HCT116 (cell line): Measurements from ENCODE around the gene LRP2. TPM values are rescaled to one million over a fixed set of nuclear protein-coding genes. Genes with fewer than 3 reads are reported as not detected.
"Not testable (repeated sequence)": the region's sequence is repeated elsewhere in the genome, so short reads cannot be mapped to it uniquely, and the experiment has no call there.

ENCODE experiments used
- ATAC-seq: fragments of 200-7000 bp; cut with Tn5 transposase; 2 replicates; pipeline ENCODE4 v1.9.1; 2020; ENCODE audit warnings: mild to moderate bottlenecking, moderate library complexity
- BruUV-seq: library from RNA; stranded (reverse); fragments of 400-500 nt; replicated peaks from 2 replicates; lab custom pipeline; 2021; lab: Mats Ljungman, UMichigan
- CTCF ChIA-PET: fragments of 300-600 bp; sonication (Branson Sonifier 250); formaldehyde crosslinking; loops from one replicate; lab custom pipeline; 2021; ENCODE audit warnings: antibody characterized with exemption; lab: Charles Lee
- POLR2A ChIA-PET: fragments of 300-600, 350-600 bp; sonication (Branson Sonifier 250); formaldehyde crosslinking; loops from one replicate; lab custom pipeline; 2021; ENCODE audit warnings: antibody characterized with exemption; lab: Charles Lee
- RAD21 ChIA-PET, 2 experiments: fragments of 300-600 bp; sonication (Branson Sonifier 250); formaldehyde crosslinking; loops; one replicate each; lab custom pipeline; 2023; ENCODE audit warnings: low total read pairs in 2 of 2; ENCODE audit not compliant: uncharacterized antibody in 2 of 2, unreplicated experiment in 2 of 2, low non-redundant PET in 1 of 2; lab: Charles Lee
- DNase-seq: peaks from one replicate; pipeline ENCODE4 v3.0.0-alpha.2; 2010; ENCODE audit warnings: low read depth, low spot score
- H2AFZ ChIP-seq: fragments of 200-600 bp; shearing (Covaris generic), sonication (generic); 2 replicates; pipeline ENCODE4 v1.6.1; 2017; ENCODE audit warnings: low read depth, mixed run types, mixed read lengths, antibody characterized with exemption, low read length; ENCODE audit not compliant: poor library complexity, severe bottlenecking
- H3K27ac ChIP-seq: 2 replicates; pipeline ENCODE4 v1.5.1; 2012; ENCODE audit warnings: low read depth, low read length
- H3K27me3 ChIP-seq: fragments of 200-600 bp; sonication (generic); 2 replicates; pipeline ENCODE4 v1.6.1; 2016; ENCODE audit warnings: mixed run types, low read length, mixed read lengths; ENCODE audit not compliant: insufficient read depth
- H3K36me3 ChIP-seq, 2 experiments: fragments of 200-500 bp in 1 of 2; fragments of 200-600 bp in 1 of 2; sonication (Bioruptor generic) in 1 of 2; sonication (generic) in 1 of 2; 2 replicates each; pipeline versions ENCODE4 v1.5.1 to v1.6.1; 2014 to 2016; ENCODE audit warnings: low read length in 2 of 2, inconsistent platforms in 1 of 2, mixed read lengths in 1 of 2, mixed run types in 1 of 2; ENCODE audit not compliant: insufficient read depth in 2 of 2, control insufficient read depth in 1 of 2
- H3K4me1 ChIP-seq, 2 experiments: fragments of 200-600 bp in 1 of 2; sonication (generic) in 1 of 2; 2 replicates each; pipeline versions ENCODE4 v1.5.1 to v1.6.1; 2012 to 2017; ENCODE audit warnings: low read length in 2 of 2, inconsistent platforms in 1 of 2, mild to moderate bottlenecking in 1 of 2, mixed read lengths in 1 of 2, mixed run types in 1 of 2, moderate library complexity in 1 of 2; ENCODE audit not compliant: insufficient read depth in 2 of 2, control insufficient read depth in 1 of 2
- H3K4me2 ChIP-seq: fragments of 200-600 bp; sonication (generic); 2 replicates; pipeline ENCODE4 v1.6.1; 2017; ENCODE audit warnings: mixed run types, low read length, mixed read lengths
- H3K4me3 ChIP-seq, 2 experiments: fragments of 200-600 bp in 1 of 2; sonication (generic) in 1 of 2; replicated peaks in 1 of 2; 2 replicates each; pipeline ENCODE4 v1.5.1; 2011 to 2016; ENCODE audit warnings: low read length in 2 of 2, control low read depth in 1 of 2, low read depth in 1 of 2, mild to moderate bottlenecking in 1 of 2, mixed read lengths in 1 of 2, mixed run types in 1 of 2
- H3K79me2 ChIP-seq: fragments of 200-600 bp; sonication (generic); 2 replicates; pipeline ENCODE4 v1.6.1; 2017; ENCODE audit warnings: mild to moderate bottlenecking, mixed run types, low read length, moderate library complexity, mixed read lengths; ENCODE audit not compliant: insufficient read depth
- H3K9ac ChIP-seq: fragments of 200-600 bp; sonication (generic); 2 replicates; pipeline ENCODE4 v1.6.1; 2016; ENCODE audit warnings: low read length, mixed read lengths
- H3K9me2 ChIP-seq: fragments of 200-600 bp; sonication (generic), shearing (Covaris generic); 2 replicates; pipeline ENCODE4 v1.6.1; 2017; ENCODE audit warnings: mixed run types, mild to moderate bottlenecking, moderate library complexity; ENCODE audit not compliant: insufficient read depth
- H3K9me3 ChIP-seq, 2 experiments: fragments of 200-500 bp in 1 of 2; fragments of 200-600 bp in 1 of 2; sonication (Bioruptor generic) in 1 of 2; sonication (generic) in 1 of 2; 2 replicates each; pipeline ENCODE4 v1.6.1; 2014 to 2017; ENCODE audit warnings: low read length in 2 of 2, mixed read lengths in 2 of 2, inconsistent platforms in 1 of 2, low read depth in 1 of 2, mild to moderate bottlenecking in 1 of 2, mixed run types in 1 of 2, moderate library complexity in 1 of 2; ENCODE audit not compliant: control insufficient read depth in 1 of 2, insufficient read depth in 1 of 2
- H4K20me1 ChIP-seq: fragments of 200-600 bp; sonication (generic), shearing (Covaris generic); 2 replicates; pipeline ENCODE4 v1.6.1; 2017; ENCODE audit warnings: mixed run types, mild to moderate bottlenecking, moderate library complexity; ENCODE audit not compliant: insufficient read depth
- CBX3 ChIP-seq: IDR thresholded peaks from 2 replicates; pipeline ENCODE4 v1.6.1; 2012; ENCODE audit warnings: low read depth
- EGR1 ChIP-seq: IDR thresholded peaks from 2 replicates; pipeline ENCODE4 v1.6.1; 2012; ENCODE audit warnings: low read depth
- ELF1 ChIP-seq: IDR thresholded peaks from 2 replicates; pipeline ENCODE4 v1.6.1; 2012; ENCODE audit warnings: low read depth, borderline replicate concordance
- EZH2 ChIP-seq: fragments of 200-600 bp; sonication (generic); IDR thresholded peaks from 2 replicates; pipeline ENCODE4 v1.6.1; 2017; ENCODE audit warnings: antibody characterized with exemption, mixed run types
- EZH2phosphoT487 ChIP-seq: fragments of 200-600 bp; IDR thresholded peaks from 2 replicates; pipeline ENCODE4 v1.6.1; 2018; ENCODE audit warnings: antibody characterized with exemption, borderline replicate concordance
- JUND ChIP-seq: IDR thresholded peaks from 2 replicates; pipeline ENCODE4 v1.6.1; 2012
- POLR2A ChIP-seq: IDR thresholded peaks from 2 replicates; pipeline ENCODE4 v1.7.0; 2011; ENCODE audit warnings: borderline replicate concordance; ENCODE audit not compliant: insufficient read depth, insufficient read length; ENCODE audit errors: extremely low read depth
- POLR2AphosphoS5 ChIP-seq: IDR thresholded peaks from 2 replicates; pipeline ENCODE4 v1.6.1; 2011; ENCODE audit warnings: mild to moderate bottlenecking, low read depth, low read length, moderate library complexity
- RAD21 ChIP-seq: IDR thresholded peaks from 2 replicates; pipeline ENCODE4 v1.6.1; 2012; ENCODE audit warnings: low read depth, mild to moderate bottlenecking
- SIN3A ChIP-seq: IDR thresholded peaks from 2 replicates; pipeline ENCODE4 v1.6.1; 2012; ENCODE audit warnings: low read depth
- SP1 ChIP-seq: IDR thresholded peaks from 2 replicates; pipeline ENCODE4 v1.6.1; 2012; ENCODE audit warnings: low read depth
- YY1 ChIP-seq: IDR thresholded peaks from 2 replicates; pipeline ENCODE4 v1.6.1; 2011; ENCODE audit warnings: low read length, low read depth, moderate library complexity, mild to moderate bottlenecking; ENCODE audit not compliant: insufficient replicate concordance; ENCODE audit errors: extremely low read depth
- ZFX ChIP-seq: fragments of 450-650 bp; IDR thresholded peaks from 2 replicates; pipeline ENCODE4 v1.6.1; 2017
- intact Hi-C: fragments of 100-400 bp; cut with micrococcal nuclease; formaldehyde crosslinking; loops from 2 replicates; pipeline ENCODE4 v1.10.0; 2022
- total RNA-seq: library from RNA; stranded (reverse); gene quantifications from one replicate; pipeline ENCODE4 v1.2.1, GENCODE V29; 2021; ENCODE audit not compliant: unreplicated experiment
- TF ChIP-seq, protein P1 (sequence below): IDR thresholded peaks from 2 replicates; pipeline ENCODE4 v1.6.1; 2012
- TF ChIP-seq, protein P2 (sequence below): IDR thresholded peaks from 2 replicates; pipeline ENCODE4 v1.6.1; 2012

Gene LRP2
- total RNA-seq, 1 experiment from 2014 or later = 0.20 TPM

DNA sequence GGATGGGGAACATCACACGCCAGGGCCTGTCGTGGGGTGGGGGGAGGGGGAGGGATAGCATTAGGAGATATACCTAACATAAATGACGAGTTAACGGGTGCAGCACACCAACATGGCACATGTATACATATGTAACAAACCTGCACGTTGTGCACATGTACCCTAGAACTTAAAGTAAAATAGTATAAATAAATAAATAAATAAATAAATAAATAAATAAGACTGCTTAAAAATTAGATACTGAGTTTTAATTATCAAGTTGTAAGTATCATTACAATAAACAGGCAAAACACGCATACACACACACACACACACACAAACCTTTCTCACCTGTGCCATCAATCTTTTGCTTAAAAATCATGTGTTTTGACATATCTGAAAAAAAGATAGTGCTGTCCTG, 91.8 kb downstream of the LRP2 start:
- ATAC-seq, H3K27ac ChIP-seq, H3K27me3 ChIP-seq, H3K9ac ChIP-seq, POLR2A ChIA-PET, H2AFZ ChIP-seq, H3K79me2 ChIP-seq, RAD21 ChIA-PET, BruUV-seq, H3K4me1 ChIP-seq, H4K20me1 ChIP-seq, H3K9me3 ChIP-seq, CTCF ChIA-PET, H3K36me3 ChIP-seq, H3K4me2 ChIP-seq, intact Hi-C loops, H3K9me2 ChIP-seq, DNase-seq, H3K4me3 ChIP-seq: not testable (repeated sequence)

DNA sequence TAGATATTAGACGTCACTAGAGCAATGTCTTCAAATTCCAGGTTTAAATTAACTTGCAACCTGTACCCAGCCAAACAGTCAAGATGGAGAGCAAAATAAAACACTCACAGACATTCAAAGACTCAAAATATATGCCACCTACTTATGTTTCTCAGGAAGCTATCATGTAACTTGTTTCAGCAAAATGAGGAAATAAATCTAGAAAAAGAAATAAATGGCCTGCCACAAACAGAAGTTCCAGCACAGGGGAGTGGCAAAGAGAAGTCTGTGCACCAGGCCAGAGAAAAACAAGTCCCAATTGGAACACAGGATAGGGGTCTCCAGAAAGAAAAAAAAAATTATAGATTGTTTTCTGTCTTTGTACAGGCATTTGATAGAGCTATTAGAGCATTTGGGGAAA, 96.7 kb downstream of the LRP2 start:
- ChIA-PET RAD21 (no interaction called here), POLR2A (no interaction called here), CTCF (no interaction called here)
- no TSS peak for BruUV-seq
- no peaks in the 10 kb centered on the region for H3K9me2 ChIP-seq
- no peak overlapping the region for H3K27ac ChIP-seq
- H3K27me3 ChIP-seq = no peaks in the 10 kb centered on the region
- peaks cover 2 to 5% of the 10 kb centered on the region in 2 experiments; a peak in 2 of 4 replicates for H3K4me1 ChIP-seq
- H3K79me2 ChIP-seq = no peaks in the 10 kb centered on the region
- H3K4me3 ChIP-seq = no peak overlapping the region
- ATAC-seq = no peak
- no peaks in the 10 kb centered on the region for H3K9me3 ChIP-seq
- intact Hi-C loops = no loop called here
- H3K36me3 ChIP-seq = no peaks in the 10 kb centered on the region
- no peaks in the 10 kb centered on the region for H4K20me1 ChIP-seq
- H3K9ac ChIP-seq = no peak overlapping the region
- no peak overlapping the region for H3K4me2 ChIP-seq
- no peak overlapping the region for H2AFZ ChIP-seq
- no peak for DNase-seq
- TF ChIP-seq EZH2phosphoT487 (no peak), ZFX (no peak), JUND (no peak), CBX3 (no peak), ELF1 (no peak), POLR2A (no peak), SIN3A (no peak), RAD21 (no peak), YY1 (no peak), SP1 (no peak), POLR2AphosphoS5 (no peak), EZH2 (no peak), EGR1 (no peak)
- TF ChIP-seq, protein P1, sequence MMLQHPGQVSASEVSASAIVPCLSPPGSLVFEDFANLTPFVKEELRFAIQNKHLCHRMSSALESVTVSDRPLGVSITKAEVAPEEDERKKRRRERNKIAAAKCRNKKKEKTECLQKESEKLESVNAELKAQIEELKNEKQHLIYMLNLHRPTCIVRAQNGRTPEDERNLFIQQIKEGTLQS = no peak
- TF ChIP-seq, protein P2, sequence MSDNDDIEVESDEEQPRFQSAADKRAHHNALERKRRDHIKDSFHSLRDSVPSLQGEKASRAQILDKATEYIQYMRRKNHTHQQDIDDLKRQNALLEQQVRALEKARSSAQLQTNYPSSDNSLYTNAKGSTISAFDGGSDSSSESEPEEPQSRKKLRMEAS = no peak
